Osteoblast (primary cell): ENCODE data around the gene PSMG3. TPM values are rescaled to one million over a fixed set of nuclear protein-coding genes. Genes with fewer than 3 reads are reported as not detected.

Experiments
- DNase-seq: peaks from one replicate; pipeline ENCODE4 v3.0.0; 2011; ENCODE audit warnings: low spot score, mixed read lengths; ENCODE audit not compliant: insufficient read length; ENCODE audit errors: missing footprints
- H2AFZ ChIP-seq: 2 replicates; pipeline ENCODE4 v1.6.0; 2011; ENCODE audit warnings: mild to moderate bottlenecking, low read length
- H3K27ac ChIP-seq: 2 replicates; pipeline ENCODE4 v1.5.1; 2011; ENCODE audit warnings: mild to moderate bottlenecking, low read depth, low read length, moderate library complexity
- H3K27me3 ChIP-seq: 2 replicates; pipeline ENCODE4 v1.6.0; 2012; ENCODE audit warnings: mild to moderate bottlenecking, control low read depth, inconsistent platforms, low read length, moderate library complexity; ENCODE audit not compliant: insufficient read depth
- H3K36me3 ChIP-seq: 2 replicates; pipeline ENCODE4 v1.5.1; 2011; ENCODE audit warnings: mild to moderate bottlenecking, low read length, control low read depth, moderate library complexity; ENCODE audit not compliant: insufficient read depth
- H3K4me1 ChIP-seq: 2 replicates; pipeline ENCODE4 v1.5.1; 2011; ENCODE audit warnings: mild to moderate bottlenecking, low read length, control low read depth, moderate library complexity; ENCODE audit not compliant: insufficient read depth
- H3K4me2 ChIP-seq: 2 replicates; pipeline ENCODE4 v1.6.0; 2011; ENCODE audit warnings: mild to moderate bottlenecking, low read length; ENCODE audit not compliant: insufficient read depth
- H3K4me3 ChIP-seq: fragments of 200-600 bp; sonication (generic); 3 replicates; pipeline ENCODE4 v1.5.1; 2012; ENCODE audit warnings: mild to moderate bottlenecking, low read length, inconsistent platforms; ENCODE audit not compliant: insufficient read depth
- H3K79me2 ChIP-seq: 2 replicates; pipeline ENCODE4 v1.6.0; 2012; ENCODE audit warnings: mild to moderate bottlenecking, low read length, control low read depth, inconsistent platforms; ENCODE audit not compliant: insufficient read depth
- H3K9me3 ChIP-seq: 2 replicates; pipeline ENCODE4 v1.5.1; 2011; ENCODE audit warnings: low read depth, low read length, control low read depth
- H4K20me1 ChIP-seq: 2 replicates; pipeline ENCODE4 v1.6.0; 2012; ENCODE audit warnings: mild to moderate bottlenecking, low read length, control low read depth; ENCODE audit not compliant: insufficient read depth
- total RNA-seq: library from RNA; depleted of rRNA; stranded (reverse); fragments of >200 nt; gene quantifications from 2 replicates; pipeline ENCODE4 v1.2.3, GENCODE V29; 2012
- TF ChIP-seq, protein P1 (sequence below): IDR thresholded peaks from 2 replicates; pipeline ENCODE4 v1.5.1; 2011; ENCODE audit warnings: mild to moderate bottlenecking, low read depth, low read length, moderate library complexity; ENCODE audit errors: extremely low read depth

PSMG3 gene
- total RNA-seq, 1 donor = 38.7 TPM

GRCh38 chr7:1598961-1599639 is 29.3 kb upstream of the PSMG3 start:
- Histone ChIP-seq H3K4me2 (no peak overlapping the region), H4K20me1 (no peaks in the 10 kb centered on the region), H3K9me3 (no peaks in the 10 kb centered on the region), H3K4me1 (no peaks in the 10 kb centered on the region), H3K36me3 (no peaks in the 10 kb centered on the region), H3K27ac (no peak overlapping the region), H3K27me3 (peaks cover 30% of the 10 kb centered on the region), H2AFZ (no peak overlapping the region), H3K79me2 (no peaks in the 10 kb centered on the region), H3K4me3 (no peak overlapping the region)
- TF ChIP-seq, protein P1, sequence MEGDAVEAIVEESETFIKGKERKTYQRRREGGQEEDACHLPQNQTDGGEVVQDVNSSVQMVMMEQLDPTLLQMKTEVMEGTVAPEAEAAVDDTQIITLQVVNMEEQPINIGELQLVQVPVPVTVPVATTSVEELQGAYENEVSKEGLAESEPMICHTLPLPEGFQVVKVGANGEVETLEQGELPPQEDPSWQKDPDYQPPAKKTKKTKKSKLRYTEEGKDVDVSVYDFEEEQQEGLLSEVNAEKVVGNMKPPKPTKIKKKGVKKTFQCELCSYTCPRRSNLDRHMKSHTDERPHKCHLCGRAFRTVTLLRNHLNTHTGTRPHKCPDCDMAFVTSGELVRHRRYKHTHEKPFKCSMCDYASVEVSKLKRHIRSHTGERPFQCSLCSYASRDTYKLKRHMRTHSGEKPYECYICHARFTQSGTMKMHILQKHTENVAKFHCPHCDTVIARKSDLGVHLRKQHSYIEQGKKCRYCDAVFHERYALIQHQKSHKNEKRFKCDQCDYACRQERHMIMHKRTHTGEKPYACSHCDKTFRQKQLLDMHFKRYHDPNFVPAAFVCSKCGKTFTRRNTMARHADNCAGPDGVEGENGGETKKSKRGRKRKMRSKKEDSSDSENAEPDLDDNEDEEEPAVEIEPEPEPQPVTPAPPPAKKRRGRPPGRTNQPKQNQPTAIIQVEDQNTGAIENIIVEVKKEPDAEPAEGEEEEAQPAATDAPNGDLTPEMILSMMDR = no peak
- DNase-seq = no peak

- Histone ChIP-seq H3K27me3 (peaks cover 27% of the 10 kb centered on the region), H3K4me1 (no peaks in the 10 kb centered on the region), H3K36me3 (no peaks in the 10 kb centered on the region), H4K20me1 (no peaks in the 10 kb centered on the region), H3K9me3 (no peaks in the 10 kb centered on the region), H3K79me2 (no peaks in the 10 kb centered on the region), H3K4me3 (no peak overlapping the region), H3K4me2 (no peak overlapping the region), H2AFZ (no peak overlapping the region), H3K27ac (no peak overlapping the region)
- DNase-seq = peak; percentile 72
- TF ChIP-seq, protein P1 = no peak
Observed at GRCh38 chr7:1598286-1598685, 28.5 kb upstream of the PSMG3 start.

DNA sequence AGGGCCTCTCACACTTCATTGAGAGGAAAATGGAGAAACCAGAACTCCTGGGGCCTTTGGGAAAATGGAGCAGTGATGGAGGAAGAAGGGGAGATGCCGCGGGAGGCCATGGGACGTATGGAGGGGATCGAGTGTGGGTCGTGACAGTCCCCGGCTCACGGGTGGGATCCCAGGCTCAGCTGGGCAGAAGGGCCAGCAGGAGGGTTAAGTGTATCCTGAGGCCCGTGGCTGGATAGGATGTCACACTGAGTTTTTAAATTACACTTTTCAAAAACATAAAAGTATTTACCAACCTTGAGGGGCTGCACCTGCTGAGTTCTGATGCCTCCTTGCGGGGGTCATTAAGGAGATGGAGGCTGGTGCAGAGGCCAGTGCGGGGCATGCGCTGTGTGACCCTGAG is 28.0 kb upstream of the PSMG3 start:
- TF ChIP-seq, protein P1 = no peak

DNA sequence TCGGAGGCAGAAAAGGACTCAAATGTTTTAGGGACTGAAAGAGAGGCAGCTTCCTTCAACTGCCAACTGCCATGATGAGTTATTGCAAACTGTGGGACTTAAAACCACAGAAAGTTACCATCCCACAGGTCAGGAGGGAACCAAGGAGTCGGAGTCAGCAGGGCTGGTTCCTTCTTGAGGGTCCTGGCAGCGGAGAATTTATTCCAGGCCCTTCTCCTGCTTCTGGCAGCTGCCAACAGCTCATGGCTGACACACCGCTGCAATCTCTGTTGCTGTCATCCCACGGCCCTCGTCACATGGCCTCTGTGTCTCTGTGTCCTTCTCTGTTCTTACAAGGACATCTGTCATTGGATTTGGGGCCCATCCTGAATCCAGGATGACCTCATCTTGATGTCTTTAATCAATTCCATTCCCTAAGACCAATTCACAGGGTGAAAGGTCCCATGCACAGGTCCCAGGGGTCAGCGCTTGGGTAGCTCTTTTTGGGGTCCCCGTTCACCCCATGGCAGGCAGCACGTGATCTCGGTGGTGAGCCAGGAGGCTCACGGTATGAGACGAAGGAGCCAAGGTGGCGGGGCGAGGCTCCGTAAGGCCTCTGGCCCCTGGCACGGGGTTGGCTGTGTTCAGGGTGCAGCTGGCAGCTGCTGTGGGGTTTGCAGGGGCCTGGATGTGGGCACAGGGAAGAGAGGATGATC is 27.4 kb upstream of the PSMG3 start:
- no peak overlapping the region for H3K4me2 ChIP-seq
- H3K4me1 ChIP-seq = no peaks in the 10 kb centered on the region
- TF ChIP-seq, protein P1 = no peak
- no peaks in the 10 kb centered on the region for H3K79me2 ChIP-seq
- H3K27ac ChIP-seq = no peak overlapping the region
- H3K27me3 ChIP-seq = peaks cover 32% of the 10 kb centered on the region
- H3K9me3 ChIP-seq = no peaks in the 10 kb centered on the region
- H3K4me3 ChIP-seq = no peak overlapping the region
- no peak overlapping the region for H2AFZ ChIP-seq
- H4K20me1 ChIP-seq = no peaks in the 10 kb centered on the region
- peak; percentile 64 for DNase-seq
- no peaks in the 10 kb centered on the region for H3K36me3 ChIP-seq

More for the DNA sequence above, 28.0 kb upstream of the PSMG3 start:
- Histone ChIP-seq H4K20me1 (no peaks in the 10 kb centered on the region), H3K27ac (no peak overlapping the region), H3K36me3 (no peaks in the 10 kb centered on the region), H3K4me2 (no peak overlapping the region), H3K9me3 (no peaks in the 10 kb centered on the region), H2AFZ (no peak overlapping the region), H3K79me2 (no peaks in the 10 kb centered on the region), H3K4me1 (no peaks in the 10 kb centered on the region), H3K27me3 (peaks cover 30% of the 10 kb centered on the region), H3K4me3 (no peak overlapping the region)
- DNase-seq = peak; percentile 56
